Stimulated activated CD4-positive, alpha-beta T cell treated with anti-CD3 and anti-CD28 coated beads, Interleukin-15, amount 100 ng/mL, for 24 hours (primary cell): ENCODE data around the gene GSTA5.
"Not testable (repeated sequence)": the region's sequence is repeated elsewhere in the genome, so short reads cannot be mapped to it uniquely, and the experiment has no call there.

Experiments used
- DNase-seq: peaks from one replicate; pipeline ENCODE4 v3.0.0-alpha.2; 2020

The GSTA5 gene

GRCh38 chr6:52840763-52841585, at the start of gene GSTA5:
GSTA5 (minus strand) TSS chr6:52840813.
- no peak for DNase-seq

- no peak for DNase-seq
These were observed 49.4 kb upstream of the GSTA5 start for GRCh38 chr6:52890018-52890417.

- no peak for DNase-seq
These were observed 47.4 kb upstream of the GSTA5 start for GRCh38 chr6:52887910-52888524.

- peak; percentile 73 for DNase-seq
These were observed 41.6 kb upstream of the GSTA5 start for GRCh38 chr6:52881996-52882841.

GRCh38 chr6:52881662-52881995, 41.0 kb upstream of the GSTA5 start:
- DNase-seq: no peak

GRCh38 chr6:52877786-52878185, 37.2 kb upstream of the GSTA5 start:
- no peak for DNase-seq

- no peak for DNase-seq
These were observed 36.6 kb upstream of the GSTA5 start for GRCh38 chr6:52877168-52877567.

- DNase-seq: no peak
These were observed 35.6 kb upstream of the GSTA5 start for GRCh38 chr6:52876056-52876787.

- DNase-seq: no peak
These were observed 31.4 kb upstream of the GSTA5 start for GRCh38 chr6:52872031-52872430.

- DNase-seq: no peak
These were observed 31.0 kb upstream of the GSTA5 start for GRCh38 chr6:52871621-52872020.

GRCh38 chr6:52870335-52871091, 29.9 kb upstream of the GSTA5 start:
- DNase-seq: not testable (repeated sequence)

- not testable (repeated sequence) for DNase-seq
These were observed 28.3 kb upstream of the GSTA5 start for GRCh38 chr6:52868899-52869298.

GRCh38 chr6:52868240-52868639, 27.6 kb upstream of the GSTA5 start:
- no peak for DNase-seq

- not testable (repeated sequence) for DNase-seq
These were observed 20.5 kb upstream of the GSTA5 start for GRCh38 chr6:52861151-52861550.

- no peak for DNase-seq
These were observed 17.8 kb upstream of the GSTA5 start for GRCh38 chr6:52858416-52858815.

GRCh38 chr6:52856137-52856536, 15.5 kb upstream of the GSTA5 start:
- DNase-seq: not testable (repeated sequence)

- no peak for DNase-seq
These were observed 8.5 kb upstream of the GSTA5 start for GRCh38 chr6:52849137-52849536.

GRCh38 chr6:52846002-52846401, 5.4 kb upstream of the GSTA5 start:
- DNase-seq: no peak

- DNase-seq: no peak
These were observed 3.0 kb upstream of the GSTA5 start for GRCh38 chr6:52843605-52844004.

GRCh38 chr6:52839124-52840055, 1.2 kb downstream of the GSTA5 start:
- peak; percentile 57 for DNase-seq

- DNase-seq: no peak
These were observed 6.1 kb downstream of the GSTA5 start for GRCh38 chr6:52834481-52834880.
